H1 (cell line): ENCODE measurements around the gene CYBRD1. TPM values are rescaled to one million over a fixed set of nuclear protein-coding genes. Genes with fewer than 3 reads are reported as not detected.

Experiments
- CTCF ChIA-PET: fragments of 300-600 bp; sonication (Branson Sonifier 250); formaldehyde crosslinking; loops from one replicate; lab custom pipeline; 2021; ENCODE audit not compliant: partially characterized antibody; lab: Charles Lee
- POLR2A ChIA-PET: fragments of 300-600 bp; sonication (Branson Sonifier 250); formaldehyde crosslinking; loops from one replicate; lab custom pipeline; 2021; ENCODE audit warnings: inconsistent platforms; ENCODE audit not compliant: partially characterized antibody; lab: Charles Lee
- DNase-seq, 2 experiments: peaks; one replicate each; pipeline versions ENCODE4 v3.0.0 to v3.0.0-alpha.2; 2010 to 2022; ENCODE audit warnings: low spot score in 2 of 2, low read depth in 1 of 2, mixed read lengths in 1 of 2
- FAIRE-seq: peaks from 2 replicates; lab custom pipeline; 2011; peaks lifted over from hg19 to GRCh38; lab: Jason Lieb, UNC
- H2AFZ ChIP-seq: 2 replicates; pipeline ENCODE4 v1.8.1; 2012; ENCODE audit warnings: low read length, inconsistent platforms
- H2AK5ac ChIP-seq: 2 replicates; pipeline ENCODE4 v1.6.1; 2013; ENCODE audit warnings: low read depth, low read length
- H2BK120ac ChIP-seq: replicated peaks from 2 replicates; pipeline ENCODE3; 2013; ENCODE audit warnings: low read depth, low read length, inconsistent platforms
- H2BK12ac ChIP-seq: 2 replicates; pipeline ENCODE4 v1.6.1; 2013; ENCODE audit warnings: low read depth, low read length
- H2BK15ac ChIP-seq: 2 replicates; pipeline ENCODE4 v1.6.1; 2013; ENCODE audit warnings: low read length
- H2BK20ac ChIP-seq: 2 replicates; pipeline ENCODE4 v1.6.1; 2013; ENCODE audit warnings: low read length
- H2BK5ac ChIP-seq: 2 replicates; pipeline ENCODE4 v1.6.1; 2013; ENCODE audit warnings: low read depth, low read length
- H3K14ac ChIP-seq: 2 replicates; pipeline ENCODE4 v1.6.1; 2013; ENCODE audit warnings: inconsistent platforms; ENCODE audit not compliant: insufficient read length
- H3K18ac ChIP-seq: 2 replicates; pipeline ENCODE4 v1.6.1; 2013; ENCODE audit warnings: low read length; ENCODE audit errors: extremely low read depth
- H3K23ac ChIP-seq: 2 replicates; pipeline ENCODE4 v1.6.1; 2013; ENCODE audit warnings: inconsistent platforms; ENCODE audit not compliant: insufficient read length
- H3K23me2 ChIP-seq: 2 replicates; pipeline ENCODE4 v1.6.1; 2013; ENCODE audit warnings: low read depth, low read length
- H3K27ac ChIP-seq: 2 replicates; pipeline ENCODE4 v1.6.1; 2011; ENCODE audit warnings: low read depth, low read length, inconsistent platforms
- H3K27me3 ChIP-seq, 4 experiments: replicated peaks in 1 of 4; 1 replicate in 1 of 4; 2 replicates in 3 of 4; pipeline versions ENCODE4 v1.6.1 to v1.8.1; 2011 to 2013; ENCODE audit warnings: low read length in 3 of 4, mild to moderate bottlenecking in 3 of 4, inconsistent platforms in 2 of 4, mixed read lengths in 2 of 4, moderate library complexity in 1 of 4; ENCODE audit not compliant: control insufficient read depth in 3 of 4, insufficient read depth in 3 of 4; ENCODE audit errors: extremely low read depth in 1 of 4
- H3K36me3 ChIP-seq, 4 experiments: 2 replicates each; pipeline versions ENCODE4 v1.6.1 to v1.8.1; 2011 to 2013; ENCODE audit warnings: mild to moderate bottlenecking in 4 of 4, low read length in 3 of 4, moderate library complexity in 2 of 4, control low read depth in 1 of 4, inconsistent platforms in 1 of 4; ENCODE audit not compliant: insufficient read depth in 4 of 4, control insufficient read depth in 2 of 4
- H3K4ac ChIP-seq: replicated peaks from 2 replicates; pipeline ENCODE3; 2013; ENCODE audit warnings: low read length, low read depth, mixed read lengths, inconsistent platforms; ENCODE audit not compliant: insufficient read length
- H3K4me1 ChIP-seq, 4 experiments: replicated peaks in 1 of 4; 1 replicate in 1 of 4; 2 replicates in 3 of 4; pipeline versions ENCODE4 v1.6.1 to v1.8.1; 2011 to 2013; ENCODE audit warnings: low read length in 3 of 4, inconsistent platforms in 2 of 4, mixed read lengths in 1 of 4; ENCODE audit not compliant: insufficient read depth in 4 of 4, control insufficient read depth in 3 of 4
- H3K4me2 ChIP-seq, 2 experiments: 2 replicates each; pipeline versions ENCODE4 v1.6.1 to v1.8.1; 2011 to 2013; ENCODE audit warnings: low read depth in 2 of 2, low read length in 2 of 2, control low read depth in 1 of 2, inconsistent platforms in 1 of 2, mild to moderate bottlenecking in 1 of 2; ENCODE audit not compliant: insufficient read depth in 1 of 2
- H3K4me3 ChIP-seq, 4 experiments: fragments of 200-600, 300-600 bp in 1 of 4; sonication (generic), shearing (Covaris generic), sonication (Bioruptor Twin) in 1 of 4; 2 replicates each; pipeline versions ENCODE4 v1.5.1 to v1.8.1; 2011 to 2016; ENCODE audit warnings: low read length in 4 of 4, low read depth in 3 of 4, control low read depth in 2 of 4, inconsistent platforms in 2 of 4, mild to moderate bottlenecking in 2 of 4, mixed read lengths in 1 of 4, moderate library complexity in 1 of 4; ENCODE audit not compliant: insufficient read depth in 2 of 4; ENCODE audit errors: extremely low read depth in 1 of 4
- H3K56ac ChIP-seq: replicated peaks from 2 replicates; pipeline ENCODE3; 2013; ENCODE audit warnings: low read depth, mild to moderate bottlenecking, mixed read lengths, low read length, inconsistent platforms; ENCODE audit not compliant: insufficient read length
- H3K79me1 ChIP-seq: 2 replicates; pipeline ENCODE4 v1.6.1; 2013; ENCODE audit warnings: low read depth, low read length, control low read depth
- H3K79me2 ChIP-seq, 2 experiments: 2 replicates each; pipeline versions ENCODE4 v1.6.1 to v1.8.1; 2012 to 2013; ENCODE audit warnings: low read length in 2 of 2, mild to moderate bottlenecking in 2 of 2, inconsistent platforms in 1 of 2; ENCODE audit not compliant: insufficient read depth in 2 of 2, control insufficient read depth in 1 of 2
- H3K9ac ChIP-seq, 4 experiments: replicated peaks in 1 of 4; 1 replicate in 1 of 4; 2 replicates in 3 of 4; pipeline versions ENCODE4 v1.6.1 to v1.8.1; 2011 to 2013; ENCODE audit warnings: low read depth in 3 of 4, low read length in 3 of 4, control low read depth in 2 of 4, mild to moderate bottlenecking in 2 of 4, moderate library complexity in 2 of 4, inconsistent platforms in 1 of 4; ENCODE audit errors: extremely low read depth in 1 of 4
- H3K9me3 ChIP-seq, 2 experiments: 2 replicates each; pipeline versions ENCODE4 v1.6.1 to v1.8.1; 2012 to 2013; ENCODE audit warnings: mild to moderate bottlenecking in 2 of 2, moderate library complexity in 2 of 2, control low read depth in 1 of 2, inconsistent platforms in 1 of 2, low read depth in 1 of 2, low read length in 1 of 2, mixed read lengths in 1 of 2; ENCODE audit not compliant: insufficient read depth in 2 of 2
- H4K20me1 ChIP-seq, 2 experiments: replicated peaks in 1 of 2; 2 replicates each; pipeline versions ENCODE3 to v1.8.1; 2011 to 2013; ENCODE audit warnings: inconsistent platforms in 2 of 2, low read length in 2 of 2, mild to moderate bottlenecking in 1 of 2; ENCODE audit not compliant: insufficient read depth in 2 of 2, control insufficient read depth in 1 of 2
- H4K5ac ChIP-seq: 2 replicates; pipeline ENCODE4 v1.6.1; 2013; ENCODE audit warnings: low read length, low read depth, mixed read lengths, inconsistent platforms; ENCODE audit not compliant: insufficient read length
- H4K8ac ChIP-seq: 2 replicates; pipeline ENCODE4 v1.8.0; 2013; ENCODE audit warnings: mild to moderate bottlenecking, moderate library complexity, low read length, inconsistent platforms; ENCODE audit not compliant: insufficient read depth; ENCODE audit errors: extremely low read depth
- H4K91ac ChIP-seq: replicated peaks from 2 replicates; pipeline ENCODE3; 2013; ENCODE audit warnings: low read length, mixed read lengths, inconsistent platforms; ENCODE audit not compliant: insufficient read length
- GTF2F1 ChIP-seq: IDR thresholded peaks from 2 replicates; pipeline ENCODE4 v1.6.1; 2012; ENCODE audit warnings: low read depth, low read length, improper control_type of control experiment, borderline replicate concordance
- RBBP5 ChIP-seq: IDR thresholded peaks from 2 replicates; pipeline ENCODE4 v1.7.1; 2012; ENCODE audit warnings: low read depth, mild to moderate bottlenecking, inconsistent platforms, low read length, moderate library complexity, borderline replicate concordance
- TBP ChIP-seq: IDR thresholded peaks from 2 replicates; pipeline ENCODE4 v1.6.1; 2011; ENCODE audit warnings: low read depth, low read length, improper control_type of control experiment
- WGBS, 2 experiments: shearing (Covaris generic) in 1 of 2; methylation state at CpG; one replicate each; pipeline versions ENCODE4 v1.1.6 to v1.1.7; 2013 to 2015; ENCODE audit warnings: low lambda C conversion rate in 2 of 2, mixed read lengths in 2 of 2, inconsistent platforms in 1 of 2, low coverage in 1 of 2, missing lambda C conversion rate in 1 of 2; ENCODE audit not compliant: insufficient replicate concordance in 2 of 2, insufficient coverage in 1 of 2, insufficient read length in 1 of 2; ENCODE audit errors: extremely low coverage in 1 of 2, missing lambda C conversion rate in 1 of 2; 5-methylcytosine and 5-hydroxymethylcytosine counted together
- polyA plus RNA-seq, 7 experiments: library from polyadenylated mRNA; depleted of rRNA in 3 of 7; stranded (reverse) in 5 of 7; unstranded in 2 of 7; fragments of >200 nt in 5 of 7; fragments of 200-250 nt in 2 of 7; gene quantifications; 1 replicate in 5 of 7; 2 replicates in 1 of 7; 4 replicates in 1 of 7; pipeline versions ENCODE4 v1.2.1 to v1.2.3, GENCODE V29; 2011 to 2013; ENCODE audit warnings: missing spikeins in 2 of 7, mixed read lengths in 2 of 7
- total RNA-seq: library from RNA; stranded (reverse); fragmentation: NEBNext Ultra II Directional; extraction: Animal tissue kit (Norgen Biotek cat#: 25700); gene quantifications from 2 replicates; pipeline ENCODE4 v1.2.1, GENCODE V29; 2021

The CYBRD1 gene
- total and polyA plus RNA-seq, 2 of the 8 experiments (the other 6 are each of a cell fraction or from before 2014, with no cell fraction given) = 10.7 to 12.6 TPM

- Histone ChIP-seq H2BK12ac (no peak overlapping the region; the same call in 1 of the 2 replicates), H3K56ac (no peak overlapping the region), H3K23me2 (no peaks in the 10 kb centered on the region; the same call in 1 of the 2 replicates), H4K8ac (no peak overlapping the region), H3K79me1 (no peaks in the 10 kb centered on the region), H2BK15ac (no peak overlapping the region), H3K4me2 (no peak overlapping the region), H4K20me1 (no peaks in the 10 kb centered on the region), H3K4me1 (peaks cover 0 to 4% (median 1%) of the 10 kb centered on the region in 4 experiments; a peak in 3 of 7 replicates), H2BK20ac (no peak overlapping the region), H4K91ac (no peak overlapping the region), H3K18ac (no peak overlapping the region), H2AK5ac (no peak overlapping the region), H2BK120ac (no peak overlapping the region), H3K4me3 (no peak overlapping the region), H3K9me3 (peaks cover 0 to 5% of the 10 kb centered on the region in 2 experiments; a peak in 2 of 4 replicates), H3K4ac (no peak overlapping the region), H3K23ac (no peak overlapping the region), H2AFZ (no peak overlapping the region), H3K79me2 (no peaks in the 10 kb centered on the region), H3K27me3 (no peaks in the 10 kb centered on the region), H3K9ac (no peak overlapping the region), H3K36me3 (no peaks in the 10 kb centered on the region), H3K14ac (no peak overlapping the region), H4K5ac (no peak overlapping the region), H3K27ac (no peak overlapping the region), H2BK5ac (no peak overlapping the region)
- no peak for DNase-seq
- no peak for FAIRE-seq
- TF ChIP-seq RBBP5 (no peak), GTF2F1 (no peak), TBP (no peak)
- WGBS, 2 experiments = 95% methylated on average over 6 of the region's 6 CpGs; no CpG with 5 or more reads in 1 of the 2 experiments
- CTCF ChIA-PET = interaction anchor here (0.9 to 2.5 kb wide), 3 partner anchors 17 to 501 kb away, joined by 3 to 8 read pairs (median 3); no protein-coding TSS in a partner anchor
- POLR2A ChIA-PET = interaction anchor here (0.8 to 3.8 kb wide), 2 partner anchors 10 to 31 kb away, joined by 3 to 22 read pairs; no protein-coding TSS in a partner anchor
These were observed 29.6 kb upstream of the CYBRD1 start for GRCh38 chr2:171492664-171493063.
